Keratinocyte (primary cell): ENCODE measurements around the gene NRBF2. TPM values are rescaled to one million over a fixed set of nuclear protein-coding genes. Genes with fewer than 3 reads are reported as not detected.

Experiments
- DNase-seq: peaks from one replicate; pipeline ENCODE4 v3.0.0-alpha.2; 2011; ENCODE audit warnings: low read depth, missing footprints, low spot score
- FAIRE-seq: peaks from 2 replicates; lab custom pipeline; 2011; peaks lifted over from hg19 to GRCh38; lab: Jason Lieb, UNC
- H2AFZ ChIP-seq: 2 replicates; pipeline ENCODE4 v1.6.0; 2012; ENCODE audit warnings: low read length, control low read depth, inconsistent platforms; ENCODE audit not compliant: control insufficient read depth
- H3K27ac ChIP-seq: 2 replicates; pipeline ENCODE4 v1.5.1; 2011; ENCODE audit warnings: low read length; ENCODE audit not compliant: control insufficient read depth, insufficient read depth
- H3K27me3 ChIP-seq: 3 replicates; pipeline ENCODE4 v1.6.0; 2011; ENCODE audit warnings: low read length; ENCODE audit not compliant: control insufficient read depth, insufficient read depth; ENCODE audit errors: extremely low read depth
- H3K36me3 ChIP-seq, 2 experiments: 2 replicates in 1 of 2; 3 replicates in 1 of 2; pipeline ENCODE4 v1.5.1; 2011; ENCODE audit warnings: low read length in 2 of 2, mild to moderate bottlenecking in 1 of 2; ENCODE audit not compliant: control insufficient read depth in 2 of 2, insufficient read depth in 2 of 2; ENCODE audit errors: extremely low read depth in 1 of 2
- H3K4me1 ChIP-seq: 3 replicates; pipeline ENCODE4 v1.5.1; 2011; ENCODE audit warnings: low read length; ENCODE audit not compliant: control insufficient read depth, insufficient read depth; ENCODE audit errors: extremely low read depth
- H3K4me2 ChIP-seq: 3 replicates; pipeline ENCODE4 v1.6.0; 2011; ENCODE audit warnings: low read depth, low read length; ENCODE audit not compliant: control insufficient read depth, insufficient read depth; ENCODE audit errors: extremely low read depth
- H3K4me3 ChIP-seq, 3 experiments: fragments of 200-600 bp in 1 of 3; sonication (generic) in 1 of 3; 2 replicates in 2 of 3; 3 replicates in 1 of 3; pipeline ENCODE4 v1.5.1; 2011 to 2016; ENCODE audit warnings: low read length in 3 of 3, mild to moderate bottlenecking in 3 of 3, control low read depth in 2 of 3, inconsistent platforms in 1 of 3, low read depth in 1 of 3, mixed read lengths in 1 of 3, mixed run types in 1 of 3, moderate library complexity in 1 of 3; ENCODE audit not compliant: control insufficient read depth in 2 of 3, insufficient read depth in 2 of 3; ENCODE audit errors: extremely low read depth in 1 of 3
- H3K79me2 ChIP-seq: 2 replicates; pipeline ENCODE4 v1.6.0; 2012; ENCODE audit warnings: low read length; ENCODE audit not compliant: control insufficient read depth, insufficient read depth
- H3K9ac ChIP-seq: 3 replicates; pipeline ENCODE4 v1.6.0; 2011; ENCODE audit warnings: low read length; ENCODE audit not compliant: control insufficient read depth, insufficient read depth; ENCODE audit errors: extremely low read depth
- H3K9me1 ChIP-seq: 3 replicates; pipeline ENCODE4 v1.6.0; 2011; ENCODE audit warnings: low read length; ENCODE audit not compliant: control insufficient read depth, insufficient read depth; ENCODE audit errors: extremely low read depth
- H3K9me3 ChIP-seq: 2 replicates; pipeline ENCODE4 v1.5.1; 2012; ENCODE audit warnings: low read depth, low read length; ENCODE audit not compliant: control insufficient read depth
- H4K20me1 ChIP-seq: 3 replicates; pipeline ENCODE4 v1.6.0; 2011; ENCODE audit warnings: low read length; ENCODE audit not compliant: control insufficient read depth, insufficient read depth; ENCODE audit errors: extremely low read depth
- CTCF ChIP-seq, 3 experiments: IDR thresholded peaks in 1 of 3; conservative IDR thresholded peaks in 1 of 3; optimal IDR thresholded peaks in 1 of 3; 2 replicates in 2 of 3; 3 replicates in 1 of 3; pipeline versions ENCODE3 to v1.5.1; 2011; ENCODE audit warnings: low read length in 3 of 3, mild to moderate bottlenecking in 3 of 3, moderate library complexity in 2 of 3, control low read depth in 1 of 3, inconsistent platforms in 1 of 3; ENCODE audit not compliant: insufficient read depth in 2 of 3; ENCODE audit errors: extremely low read depth in 1 of 3
- EZH2 ChIP-seq: IDR thresholded peaks from one replicate; pipeline ENCODE4 v1.6.1; 2012; ENCODE audit warnings: inconsistent platforms, mild to moderate bottlenecking, low read length, moderate library complexity
- dilution Hi-C: fragments of 300-500 bp; cut with MboI; formaldehyde crosslinking; loops from one replicate; pipeline ENCODE4 v1.7.0; 2020; ENCODE audit warnings: low sequenced_read_pairs; ENCODE audit not compliant: extremely low pct_ligation_motif_present
- polyA plus RNA-seq, 5 experiments: library from polyadenylated mRNA; depleted of rRNA in 3 of 5; stranded (reverse) in 3 of 5; stranded (forward) in 1 of 5; unstranded in 1 of 5; fragments of >200 nt; gene quantifications; 1 replicate in 1 of 5; 2 replicates in 3 of 5; 3 replicates in 1 of 5; pipeline versions ENCODE4 v1.2.1 to v1.2.3, GENCODE V29; 2011 to 2012; ENCODE audit warnings: missing spikeins in 2 of 5, low read depth in 1 of 5, low replicate concordance in 1 of 5

Gene NRBF2
- polyA plus RNA-seq, 1 donor (not counting 4 experiments of a cell fraction or from before 2014, with no cell fraction given), result 31.1 TPM

GRCh38 chr10:63129888-63130287 is 3.2 kb upstream of the NRBF2 start:
- Histone ChIP-seq H3K27me3 (no peaks in the 10 kb centered on the region), H3K4me2 (no peak overlapping the region), H3K9me3 (no peaks in the 10 kb centered on the region), H3K9me1 (no peaks in the 10 kb centered on the region), H3K4me3 (no peak overlapping the region), H3K36me3 (no peaks in the 10 kb centered on the region), H3K9ac (no peak overlapping the region), H2AFZ (no peak overlapping the region), H3K27ac (no peak overlapping the region), H3K4me1 (peaks cover under 1% of the 10 kb centered on the region), H3K79me2 (peaks cover 16% of the 10 kb centered on the region), H4K20me1 (no peaks in the 10 kb centered on the region)
- DNase-seq (no peak), FAIRE-seq (no peak)
- TF ChIP-seq EZH2 (no peak), CTCF (optimal IDR thresholded peaks at IDR 0.05 in 1 of 3, IDR thresholded peaks at IDR 0.05 in 1 of 3, conservative IDR thresholded peaks at IDR 0.05 in 1 of 3; ENCODE audit: extremely low read depth in 1 of 3, insufficient read depth in 2 of 3, low read length in 3 of 3) (no peak)
- dilution Hi-C loops, result no loop called here

- no peaks in the 10 kb centered on the region for H3K9me3 ChIP-seq
- peaks cover 6% of the 10 kb centered on the region for H3K4me1 ChIP-seq
- no peak for DNase-seq
- peak overlapping the region; percentile 86 for H2AFZ ChIP-seq
- H3K27me3 ChIP-seq, result no peaks in the 10 kb centered on the region
- H3K4me3 ChIP-seq, result peak overlapping the region in 1 of 3 experiments; percentile 23
- no peaks in the 10 kb centered on the region for H3K9me1 ChIP-seq
- FAIRE-seq, result no peak
- H3K9ac ChIP-seq, result no peak overlapping the region
- peak overlapping the region; percentile 59 for H3K4me2 ChIP-seq
- peaks cover 43% of the 10 kb centered on the region for H3K79me2 ChIP-seq
- H4K20me1 ChIP-seq, result peaks cover 2% of the 10 kb centered on the region
- dilution Hi-C loops, result no loop called here
- TF ChIP-seq EZH2 (no peak), CTCF (optimal IDR thresholded peaks at IDR 0.05 in 1 of 3, IDR thresholded peaks at IDR 0.05 in 1 of 3, conservative IDR thresholded peaks at IDR 0.05 in 1 of 3; ENCODE audit: extremely low read depth in 1 of 3, insufficient read depth in 2 of 3, low read length in 3 of 3) (no peak)
- H3K36me3 ChIP-seq, result no peaks in the 10 kb centered on the region
- peak overlapping the region; percentile 86 for H3K27ac ChIP-seq
Observed at GRCh38 chr10:63132651-63133055, 475 bp upstream of the NRBF2 start.
